Body of pancreas (tissue), 4 donors: Measurements from ENCODE around the gene RHOT2. TPM values are rescaled to one million over a fixed set of nuclear protein-coding genes. Genes with fewer than 3 reads are reported as not detected.

ENCODE experiments used
- ATAC-seq: fragments of 150-250 bp; one replicate; pipeline ENCODE4 v1.9.1; 2016
- DNase-seq, 4 donors: peaks; one replicate each; pipeline ENCODE4 v3.0.0-alpha.2; 2019
- H3K27ac ChIP-seq, 4 donors: fragments of 200-600 bp; sonication (generic); 1 replicate in 3 of 4; 2 replicates in 1 of 4; pipeline versions ENCODE4 v1.5.1 to v1.6.1; 2016 to 2019; ENCODE audit warnings: mild to moderate bottlenecking in 1 of 4, mixed read lengths in 1 of 4, moderate library complexity in 1 of 4
- H3K27me3 ChIP-seq, 2 donors: fragments of 200-600 bp; sonication (generic); one replicate each; pipeline ENCODE4 v1.6.0; 2016; ENCODE audit warnings: mild to moderate bottlenecking in 1 of 2
- H3K36me3 ChIP-seq, 2 donors: fragments of 200-600 bp; sonication (generic); replicated peaks in 1 of 2; 2 replicates each; pipeline ENCODE4 v1.5.1; 2016; ENCODE audit warnings: low read depth in 2 of 2; ENCODE audit not compliant: insufficient read depth in 1 of 2
- H3K4me1 ChIP-seq: fragments of 200-600 bp; sonication (generic); one replicate; pipeline ENCODE4 v1.6.0; 2016
- H3K4me3 ChIP-seq, 2 donors: fragments of 200-600 bp; sonication (generic); 1 replicate in 1 of 2; 2 replicates in 1 of 2; pipeline ENCODE4 v1.5.1; 2016 to 2019
- H3K9me3 ChIP-seq, 3 donors: fragments of 200-600 bp; sonication (generic); 1 replicate in 2 of 3; 2 replicates in 1 of 3; pipeline ENCODE4 v1.5.1; 2016
- POLR2A ChIP-seq, 3 donors: fragments of 450-650 bp; IDR thresholded peaks; one replicate each; pipeline ENCODE4 v1.6.1; 2016; ENCODE audit warnings: antibody characterized with exemption in 3 of 3, mild to moderate bottlenecking in 2 of 3
- WGBS, 2 donors: methylation state at CpG; one replicate each; pipeline ENCODE4 v1.1.5; 2017; 5-methylcytosine and 5-hydroxymethylcytosine counted together
- intact Hi-C: fragments of 100-400 bp; cut with DNase I; formaldehyde crosslinking; loops from one replicate; pipeline ENCODE4 v1.15.1; 2023
- total RNA-seq, 2 donors: library from RNA; depleted of rRNA; stranded (reverse); fragments of >200 nt; gene quantifications; one replicate each; pipeline ENCODE4 v1.1.0, GENCODE V29; 2016
- TF ChIP-seq, protein P1 (sequence below), 7 experiments: fragments of 450-650 bp in 4 of 7; fragments of 200-600 bp in 3 of 7; sonication (generic) in 3 of 7; IDR thresholded peaks; one replicate each; pipeline ENCODE4 v1.5.1; 2016 to 2019; ENCODE audit warnings: antibody characterized with exemption in 7 of 7

RHOT2 gene
- total RNA-seq, 2 donors from 2014 or later, result 65.6 to 89.0 TPM

DNA sequence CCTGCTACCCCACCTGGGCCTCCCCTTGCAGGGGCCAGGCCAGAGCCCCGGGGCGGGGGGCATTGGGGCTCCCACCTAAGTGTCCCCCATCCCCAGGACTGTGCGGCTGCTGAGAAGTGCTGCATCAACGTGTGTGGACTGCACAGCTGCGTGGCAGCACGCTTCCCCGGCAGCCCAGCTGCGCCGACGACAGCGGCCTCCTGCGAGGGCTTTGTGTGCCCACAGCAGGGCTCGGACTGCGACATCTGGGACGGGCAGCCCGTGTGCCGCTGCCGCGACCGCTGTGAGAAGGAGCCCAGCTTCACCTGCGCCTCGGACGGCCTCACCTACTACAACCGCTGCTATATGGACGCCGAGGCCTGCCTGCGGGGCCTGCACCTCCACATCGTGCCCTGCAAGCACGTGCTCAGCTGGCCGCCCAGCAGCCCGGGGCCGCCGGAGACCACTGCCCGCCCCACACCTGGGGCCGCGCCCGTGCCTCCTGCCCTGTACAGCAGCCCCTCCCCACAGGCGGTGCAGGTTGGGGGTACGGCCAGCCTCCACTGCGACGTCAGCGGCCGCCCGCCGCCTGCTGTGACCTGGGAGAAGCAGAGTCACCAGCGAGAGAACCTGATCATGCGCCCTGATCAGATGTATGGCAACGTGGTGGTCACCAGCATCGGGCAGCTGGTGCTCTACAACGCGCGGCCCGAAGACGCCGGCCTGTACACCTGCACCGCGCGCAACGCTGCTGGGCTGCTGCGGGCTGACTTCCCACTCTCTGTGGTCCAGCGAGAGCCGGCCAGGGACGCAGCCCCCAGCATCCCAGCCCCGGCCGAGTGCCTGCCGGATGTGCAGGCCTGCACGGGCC is 35.2 kb upstream of the RHOT2 start:
- no peak overlapping the region for H3K27ac ChIP-seq
- no peak overlapping the region for H3K4me3 ChIP-seq
- DNase-seq (peak in 1 of 4 donors; percentile 12), ATAC-seq (no peak)
- intact Hi-C loops, result no loop called here
- TF ChIP-seq, protein P1, sequence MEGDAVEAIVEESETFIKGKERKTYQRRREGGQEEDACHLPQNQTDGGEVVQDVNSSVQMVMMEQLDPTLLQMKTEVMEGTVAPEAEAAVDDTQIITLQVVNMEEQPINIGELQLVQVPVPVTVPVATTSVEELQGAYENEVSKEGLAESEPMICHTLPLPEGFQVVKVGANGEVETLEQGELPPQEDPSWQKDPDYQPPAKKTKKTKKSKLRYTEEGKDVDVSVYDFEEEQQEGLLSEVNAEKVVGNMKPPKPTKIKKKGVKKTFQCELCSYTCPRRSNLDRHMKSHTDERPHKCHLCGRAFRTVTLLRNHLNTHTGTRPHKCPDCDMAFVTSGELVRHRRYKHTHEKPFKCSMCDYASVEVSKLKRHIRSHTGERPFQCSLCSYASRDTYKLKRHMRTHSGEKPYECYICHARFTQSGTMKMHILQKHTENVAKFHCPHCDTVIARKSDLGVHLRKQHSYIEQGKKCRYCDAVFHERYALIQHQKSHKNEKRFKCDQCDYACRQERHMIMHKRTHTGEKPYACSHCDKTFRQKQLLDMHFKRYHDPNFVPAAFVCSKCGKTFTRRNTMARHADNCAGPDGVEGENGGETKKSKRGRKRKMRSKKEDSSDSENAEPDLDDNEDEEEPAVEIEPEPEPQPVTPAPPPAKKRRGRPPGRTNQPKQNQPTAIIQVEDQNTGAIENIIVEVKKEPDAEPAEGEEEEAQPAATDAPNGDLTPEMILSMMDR (IDR thresholded peaks at IDR 0.05), result no peak
- TF ChIP-seq POLR2A (IDR thresholded peaks at IDR 0.05), result no peak
- H3K27me3 ChIP-seq, result no peaks in the 10 kb centered on the region
- 95 to 99% methylated on average over 14 to 52 of the region's 67 CpGs for WGBS, 2 donors
- peaks cover under 1 to 4% of the 10 kb centered on the region in 2 donors for H3K36me3 ChIP-seq
- peaks cover 34% of the 10 kb centered on the region for H3K4me1 ChIP-seq
- no peaks in the 10 kb centered on the region for H3K9me3 ChIP-seq

DNA sequence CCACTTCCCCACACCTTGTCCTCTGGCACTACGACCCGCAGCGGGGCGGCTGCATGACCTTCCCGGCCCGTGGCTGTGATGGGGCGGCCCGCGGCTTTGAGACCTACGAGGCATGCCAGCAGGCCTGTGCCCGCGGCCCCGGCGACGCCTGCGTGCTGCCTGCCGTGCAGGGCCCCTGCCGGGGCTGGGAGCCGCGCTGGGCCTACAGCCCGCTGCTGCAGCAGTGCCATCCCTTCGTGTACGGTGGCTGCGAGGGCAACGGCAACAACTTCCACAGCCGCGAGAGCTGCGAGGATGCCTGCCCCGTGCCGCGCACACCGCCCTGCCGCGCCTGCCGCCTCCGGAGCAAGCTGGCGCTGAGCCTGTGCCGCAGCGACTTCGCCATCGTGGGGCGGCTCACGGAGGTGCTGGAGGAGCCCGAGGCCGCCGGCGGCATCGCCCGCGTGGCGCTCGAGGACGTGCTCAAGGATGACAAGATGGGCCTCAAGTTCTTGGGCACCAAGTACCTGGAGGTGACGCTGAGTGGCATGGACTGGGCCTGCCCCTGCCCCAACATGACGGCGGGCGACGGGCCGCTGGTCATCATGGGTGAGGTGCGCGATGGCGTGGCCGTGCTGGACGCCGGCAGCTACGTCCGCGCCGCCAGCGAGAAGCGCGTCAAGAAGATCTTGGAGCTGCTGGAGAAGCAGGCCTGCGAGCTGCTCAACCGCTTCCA is 34.4 kb upstream of the RHOT2 start:
- Histone ChIP-seq H3K9me3 (no peaks in the 10 kb centered on the region), H3K36me3 (peaks cover 0 to 2% of the 10 kb centered on the region in 2 donors), H3K4me3 (no peak overlapping the region), H3K4me1 (peaks cover 41% of the 10 kb centered on the region), H3K27ac (no peak overlapping the region), H3K27me3 (no peaks in the 10 kb centered on the region)
- ATAC-seq (no peak), DNase-seq (peak in 1 of 4 donors; percentile 14)
- 97 to 100% methylated on average over 26 to 65 of the region's 74 CpGs for WGBS, 2 donors
- intact Hi-C loops, result no loop called here
- no peak for TF ChIP-seq POLR2A (IDR thresholded peaks at IDR 0.05)
- TF ChIP-seq, protein P1 (IDR thresholded peaks at IDR 0.05), result no peak

DNA sequence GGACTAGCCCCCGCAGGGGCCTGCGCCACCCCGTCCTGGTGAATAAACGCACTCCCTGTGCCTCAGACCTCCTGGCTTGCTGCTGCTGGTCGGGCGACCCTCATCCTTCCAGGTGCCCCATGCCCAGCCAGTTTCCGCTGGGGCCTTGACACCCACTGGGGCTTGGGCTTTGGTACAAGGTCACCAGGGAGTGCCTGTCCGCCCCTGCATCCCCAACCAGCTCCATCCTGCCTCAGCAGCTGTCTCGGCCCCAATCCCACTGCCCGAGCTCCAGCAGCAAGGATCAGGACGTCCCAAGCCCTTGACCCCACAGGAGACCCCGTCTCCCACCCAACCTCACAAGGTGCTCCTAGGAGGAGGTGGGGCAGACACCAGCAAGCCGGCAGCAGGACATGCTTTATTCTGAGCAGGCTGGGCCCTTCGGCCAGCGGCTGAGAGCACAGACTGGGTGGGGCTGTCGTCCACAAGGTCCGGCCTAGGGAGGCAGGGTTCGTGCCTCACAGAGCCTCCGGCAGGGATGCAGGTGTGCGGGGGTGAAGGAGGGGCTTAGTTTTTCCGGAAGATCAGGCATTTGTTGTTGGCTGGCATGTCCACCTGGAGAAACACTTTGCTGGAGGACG is 33.8 kb upstream of the RHOT2 start:
- Histone ChIP-seq H3K4me3 (no peak overlapping the region), H3K36me3 (no peaks in the 10 kb centered on the region), H3K27me3 (no peaks in the 10 kb centered on the region), H3K9me3 (no peaks in the 10 kb centered on the region), H3K27ac (no peak overlapping the region), H3K4me1 (peaks cover 41% of the 10 kb centered on the region)
- intact Hi-C loops, result no loop called here
- ATAC-seq, result no peak
- no peak for TF ChIP-seq POLR2A (IDR thresholded peaks at IDR 0.05)
- TF ChIP-seq, protein P1 (IDR thresholded peaks at IDR 0.05), result no peak
- 83 to 97% methylated on average over 6 to 19 of the region's 22 CpGs for WGBS, 2 donors
- DNase-seq, result no peak

DNA sequence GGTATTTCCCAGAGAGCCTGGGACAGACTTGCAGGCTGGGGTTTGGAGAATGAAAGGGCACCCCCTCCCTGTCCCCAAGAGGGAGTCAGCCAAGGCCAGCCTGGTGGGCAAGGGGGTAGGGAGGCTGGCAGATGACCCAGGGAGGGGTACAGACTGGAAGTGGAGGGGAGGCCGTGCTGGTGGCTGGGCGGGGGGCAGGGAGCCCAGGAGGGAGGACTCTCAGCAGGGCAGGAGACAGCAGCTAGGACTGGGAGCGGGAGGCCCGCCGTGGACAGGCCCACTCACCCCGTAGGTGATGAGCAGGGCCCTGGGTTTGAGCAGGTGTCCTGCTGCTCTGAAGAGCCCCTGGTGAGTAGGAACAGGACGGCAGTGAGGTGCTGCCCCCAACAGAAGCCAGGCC is 32.9 kb upstream of the RHOT2 start:
- TF ChIP-seq POLR2A (IDR thresholded peaks at IDR 0.05), result no peak
- TF ChIP-seq, protein P1 (IDR thresholded peaks at IDR 0.05), result no peak
- intact Hi-C loops, result no loop called here
- 86 to 93% methylated on average over 4 to 7 of the region's 7 CpGs for WGBS, 2 donors
- H3K9me3 ChIP-seq, result no peaks in the 10 kb centered on the region
- ATAC-seq, result no peak
- no peaks in the 10 kb centered on the region for H3K36me3 ChIP-seq
- no peak for DNase-seq
- H3K4me1 ChIP-seq, result peaks cover 41% of the 10 kb centered on the region
- H3K27ac ChIP-seq, result no peak overlapping the region
- H3K4me3 ChIP-seq, result no peak overlapping the region
- no peaks in the 10 kb centered on the region for H3K27me3 ChIP-seq
